IMR-90 (cell line): ENCODE data around the gene AZU1. TPM values are rescaled to one million over a fixed set of nuclear protein-coding genes. Genes with fewer than 3 reads are reported as not detected.

Experiments
- ATAC-seq: fragments of 200-7000 bp; cut with Tn5 transposase; 2 replicates; pipeline ENCODE4 v1.9.1; 2020; ENCODE audit warnings: low read depth, mild to moderate bottlenecking, moderate library complexity
- BruUV-seq: library from RNA; stranded (reverse); fragments of 400-500 nt; replicated peaks from 2 replicates; lab custom pipeline; 2021; lab: Mats Ljungman, UMichigan
- CTCF ChIA-PET: fragments of 300-600 bp; formaldehyde crosslinking; extraction: SDS; loops from one replicate; lab custom pipeline; 2021; ENCODE audit warnings: antibody characterized with exemption; lab: Yijun Ruan, JAX
- POLR2A ChIA-PET: fragments of 300-600 bp; sonication (Branson Sonifier 250); formaldehyde crosslinking; loops from one replicate; lab custom pipeline; 2022; ENCODE audit warnings: antibody characterized with exemption; ENCODE audit not compliant: unreplicated experiment; lab: Charles Lee
- DNase-seq: peaks from one replicate; pipeline ENCODE4 v3.0.0; 2013
- H2AFZ ChIP-seq: replicated peaks from 2 replicates; pipeline ENCODE3; 2013; ENCODE audit warnings: low read length, mild to moderate bottlenecking; ENCODE audit not compliant: poor library complexity
- H2AK5ac ChIP-seq: 2 replicates; pipeline ENCODE4 v1.6.1; 2013; ENCODE audit warnings: low read depth, low read length, inconsistent platforms
- H2AK9ac ChIP-seq: replicated peaks from 2 replicates; pipeline ENCODE3; 2013; ENCODE audit warnings: mild to moderate bottlenecking, low read depth, low read length, moderate library complexity; ENCODE audit not compliant: poor library complexity
- H2BK120ac ChIP-seq: 2 replicates; pipeline ENCODE4 v1.6.1; 2013; ENCODE audit warnings: low read depth, low read length, inconsistent platforms
- H2BK15ac ChIP-seq: 3 replicates; pipeline ENCODE4 v1.6.1; 2013; ENCODE audit warnings: low read depth, low read length, inconsistent platforms
- H2BK20ac ChIP-seq: 2 replicates; pipeline ENCODE4 v1.6.1; 2013; ENCODE audit warnings: low read depth, mild to moderate bottlenecking, inconsistent platforms, low read length, moderate library complexity
- H2BK5ac ChIP-seq: 2 replicates; pipeline ENCODE4 v1.6.1; 2013; ENCODE audit warnings: mild to moderate bottlenecking, low read depth, low read length, inconsistent platforms; ENCODE audit not compliant: poor library complexity, severe bottlenecking
- H3K14ac ChIP-seq: replicated peaks from 2 replicates; pipeline ENCODE4 v1.6.1; 2013; ENCODE audit warnings: low read depth, low read length, inconsistent platforms
- H3K18ac ChIP-seq: 2 replicates; pipeline ENCODE4 v1.6.1; 2013; ENCODE audit warnings: low read depth, low read length, control low read depth
- H3K23ac ChIP-seq: 2 replicates; pipeline ENCODE4 v1.6.1; 2013; ENCODE audit warnings: low read depth, low read length, inconsistent platforms
- H3K27ac ChIP-seq: 2 replicates; pipeline ENCODE4 v1.5.1; 2013; ENCODE audit warnings: mild to moderate bottlenecking, control low read depth, low read length; ENCODE audit not compliant: insufficient read depth
- H3K27me3 ChIP-seq: 2 replicates; pipeline ENCODE4 v1.6.1; 2013; ENCODE audit warnings: low read length; ENCODE audit not compliant: control insufficient read depth, insufficient read depth
- H3K36me3 ChIP-seq: 2 replicates; pipeline ENCODE4 v1.6.1; 2013; ENCODE audit warnings: low read length, mixed read lengths; ENCODE audit not compliant: control insufficient read depth, insufficient read depth
- H3K4ac ChIP-seq: 2 replicates; pipeline ENCODE4 v1.6.1; 2013; ENCODE audit warnings: low read depth, low read length, inconsistent platforms
- H3K4me1 ChIP-seq: 2 replicates; pipeline ENCODE4 v1.6.1; 2013; ENCODE audit warnings: low read length, mixed read lengths; ENCODE audit not compliant: control insufficient read depth, insufficient read depth
- H3K4me2 ChIP-seq: 2 replicates; pipeline ENCODE4 v1.6.1; 2013; ENCODE audit warnings: low read depth, mild to moderate bottlenecking, control low read depth, low read length, moderate library complexity
- H3K4me3 ChIP-seq: 2 replicates; pipeline ENCODE4 v1.5.1; 2013; ENCODE audit warnings: low read depth, mild to moderate bottlenecking, control low read depth, low read length, moderate library complexity; ENCODE audit not compliant: insufficient read depth
- H3K56ac ChIP-seq: 2 replicates; pipeline ENCODE4 v1.6.1; 2013; ENCODE audit warnings: low read length, inconsistent platforms; ENCODE audit not compliant: insufficient read depth; ENCODE audit errors: extremely low read depth
- H3K79me1 ChIP-seq, 2 experiments: 2 replicates each; pipeline ENCODE4 v1.6.1; 2013; ENCODE audit warnings: low read length in 2 of 2, inconsistent platforms in 1 of 2, low read depth in 1 of 2
- H3K9ac ChIP-seq: 2 replicates; pipeline ENCODE4 v1.6.1; 2013; ENCODE audit warnings: low read depth, low read length, control low read depth
- H3K9me1 ChIP-seq: 2 replicates; pipeline ENCODE4 v1.6.1; 2013; ENCODE audit warnings: low read length, inconsistent platforms; ENCODE audit not compliant: insufficient read depth
- H3K9me3 ChIP-seq: 2 replicates; pipeline ENCODE4 v1.6.1; 2013; ENCODE audit warnings: low read length; ENCODE audit not compliant: control insufficient read depth, insufficient read depth
- H4K20me1 ChIP-seq: 2 replicates; pipeline ENCODE4 v1.6.1; 2013; ENCODE audit warnings: low read length, inconsistent platforms; ENCODE audit not compliant: insufficient read depth
- H4K5ac ChIP-seq: 2 replicates; pipeline ENCODE4 v1.6.1; 2013; ENCODE audit warnings: mild to moderate bottlenecking, low read depth, low read length, control low read depth
- H4K8ac ChIP-seq, 2 experiments: 2 replicates each; pipeline ENCODE4 v1.6.1; 2013; ENCODE audit warnings: low read depth in 2 of 2, low read length in 2 of 2, control low read depth in 1 of 2, inconsistent platforms in 1 of 2
- H4K91ac ChIP-seq: 2 replicates; pipeline ENCODE4 v1.6.1; 2013; ENCODE audit warnings: low read depth, low read length, inconsistent platforms; ENCODE audit not compliant: insufficient read depth
- BHLHE40 ChIP-seq: fragments of 150-350 bp; IDR thresholded peaks from 2 replicates; pipeline ENCODE4 v1.6.1; 2016; ENCODE audit warnings: mild to moderate bottlenecking, low read depth, low read length
- CEBPB ChIP-seq: IDR thresholded peaks from 2 replicates; pipeline ENCODE4 v1.6.1; 2012; ENCODE audit warnings: low read depth, low read length, improper control_type of control experiment
- CHD1 ChIP-seq: IDR thresholded peaks from 2 replicates; pipeline ENCODE4 v1.6.1; 2012; ENCODE audit warnings: low read depth, low read length, improper control_type of control experiment
- CTCF ChIP-seq: conservative IDR thresholded peaks from 2 replicates; pipeline ENCODE4 v1.5.1; 2012; ENCODE audit warnings: mild to moderate bottlenecking, low read depth, low read length, improper control_type of control experiment
- ELK1 ChIP-seq: fragments of 150-350 bp; IDR thresholded peaks from 2 replicates; pipeline ENCODE4 v1.6.1; 2016; ENCODE audit warnings: low read depth, mild to moderate bottlenecking, low read length, moderate library complexity, borderline replicate concordance
- FOS ChIP-seq: fragments of 150-350 bp; IDR thresholded peaks from 2 replicates; pipeline ENCODE4 v1.6.1; 2016; ENCODE audit warnings: low read depth, low read length
- MAFK ChIP-seq: IDR thresholded peaks from 2 replicates; pipeline ENCODE4 v1.6.1; 2012; ENCODE audit warnings: low read depth, low read length, improper control_type of control experiment
- MAZ ChIP-seq: IDR thresholded peaks from 2 replicates; pipeline ENCODE4 v1.6.1; 2012; ENCODE audit warnings: low read depth, mild to moderate bottlenecking, low read length, improper control_type of control experiment, moderate library complexity, borderline replicate concordance
- MXI1 ChIP-seq: IDR thresholded peaks from 2 replicates; pipeline ENCODE4 v1.6.1; 2012; ENCODE audit warnings: low read depth, mild to moderate bottlenecking, low read length, moderate library complexity, borderline replicate concordance
- NFE2L2 ChIP-seq: fragments of 150-350 bp; IDR thresholded peaks from 2 replicates; pipeline ENCODE4 v1.6.1; 2016; ENCODE audit warnings: low read depth, mild to moderate bottlenecking, low read length
- POLR2A ChIP-seq: IDR thresholded peaks from 2 replicates; pipeline ENCODE4 v1.6.1; 2012; ENCODE audit warnings: mild to moderate bottlenecking, low read depth, low read length
- RAD21 ChIP-seq: IDR thresholded peaks from 2 replicates; pipeline ENCODE4 v1.6.1; 2012; ENCODE audit warnings: low read length, improper control_type of control experiment
- RCOR1 ChIP-seq: IDR thresholded peaks from 2 replicates; pipeline ENCODE4 v1.6.1; 2012; ENCODE audit warnings: mild to moderate bottlenecking, low read length, improper control_type of control experiment; ENCODE audit not compliant: insufficient replicate concordance
- RFX5 ChIP-seq: IDR thresholded peaks from 2 replicates; pipeline ENCODE4 v1.8.0; 2012; ENCODE audit warnings: low read depth, mild to moderate bottlenecking, low read length, moderate library complexity
- SMC3 ChIP-seq: fragments of 150-350 bp; IDR thresholded peaks from 2 replicates; pipeline ENCODE4 v1.6.1; 2016; ENCODE audit warnings: low read depth, mild to moderate bottlenecking, antibody characterized with exemption, low read length, moderate library complexity
- USF2 ChIP-seq: fragments of 150-350 bp; IDR thresholded peaks from 2 replicates; pipeline ENCODE4 v1.6.1; 2017; ENCODE audit warnings: mild to moderate bottlenecking, antibody characterized with exemption, low read length, low read depth
- WGBS, 2 experiments: methylation state at CpG; one replicate each; pipeline versions ENCODE4 v1.1.5 to v1.1.7; 2013; ENCODE audit warnings: missing lambda C conversion rate in 2 of 2; ENCODE audit not compliant: insufficient read length in 1 of 2; ENCODE audit errors: extremely low coverage in 2 of 2; 5-methylcytosine and 5-hydroxymethylcytosine counted together
- dilution Hi-C: fragments of 300-500 bp; cut with HindIII; formaldehyde crosslinking; loops from one replicate; pipeline ENCODE4 v1.14.3; 2018; ENCODE audit warnings: low sequenced_read_pairs; ENCODE audit not compliant: unreplicated experiment
- in situ Hi-C: fragments of 300-500 bp; cut with MboI; formaldehyde crosslinking; loops from 3 replicates; pipeline ENCODE4 v1.14.3; 2019; ENCODE audit warnings: low sequenced_read_pairs, inconsistent platforms, mixed read lengths
- intact Hi-C: fragments of 100-400 bp; cut with micrococcal nuclease; formaldehyde crosslinking; loops from 2 replicates; pipeline ENCODE4 v1.10.0; 2022
- polyA plus RNA-seq, 3 experiments: library from polyadenylated mRNA; depleted of rRNA; stranded (reverse); fragments of >200 nt; gene quantifications; 2 replicates each; pipeline ENCODE4 v1.2.3, GENCODE V29; 2012; ENCODE audit warnings: low replicate concordance in 1 of 3
- total RNA-seq: library from RNA; depleted of rRNA; stranded (reverse); fragments of >200 nt; gene quantifications from 2 replicates; pipeline ENCODE4 v1.2.3, GENCODE V29; 2012

The AZU1 gene
- total and polyA plus RNA-seq, 2 of the 4 experiments (the other 2 are of a cell fraction) = 0.12 TPM; not detected in 1

GRCh38 chr19:867301-867793 lies 39.7 kb downstream of the AZU1 start:
- no peaks in the 10 kb centered on the region; the same call in 1 of the 2 replicates for H3K9me1 ChIP-seq
- no peak overlapping the region for H2BK5ac ChIP-seq
- H3K23ac ChIP-seq = no peak overlapping the region
- dilution Hi-C loops = no loop called here
- H3K4ac ChIP-seq = no peak overlapping the region
- H2BK20ac ChIP-seq = no peak overlapping the region
- no peaks in the 10 kb centered on the region for H3K27me3 ChIP-seq
- no peak overlapping the region for H3K56ac ChIP-seq
- peaks cover 7 to 22% of the 10 kb centered on the region in 2 experiments; a peak in 2 of 4 replicates for H3K79me1 ChIP-seq
- H3K4me1 ChIP-seq = peaks cover 22% of the 10 kb centered on the region
- H3K27ac ChIP-seq = no peak overlapping the region
- H4K5ac ChIP-seq = no peak overlapping the region
- peak overlapping the region; percentile 72 for H2AK9ac ChIP-seq
- CTCF ChIA-PET = no interaction called here
- no peak for ATAC-seq
- no peak overlapping the region for H2BK120ac ChIP-seq
- H2BK15ac ChIP-seq = no peak overlapping the region
- in situ Hi-C loops = no loop called here
- H4K20me1 ChIP-seq = peaks cover 16% of the 10 kb centered on the region
- peaks cover 16% of the 10 kb centered on the region for H3K36me3 ChIP-seq
- intact Hi-C loops = loop anchor here (5.0 to 10.0 kb wide), 3 partner anchors 45 to 203 kb away; partner anchors contain the start of genes R3HDM4, RNF126 and WDR18
- H3K9ac ChIP-seq = no peak overlapping the region
- TF ChIP-seq NFE2L2 = no peak
- no peak for TF ChIP-seq RFX5
- TF ChIP-seq RCOR1 = no peak
- no peak for TF ChIP-seq FOS
- no peak for TF ChIP-seq MAZ
- TF ChIP-seq USF2 = no peak
- no peak for TF ChIP-seq ELK1
- no peak for TF ChIP-seq BHLHE40
- TF ChIP-seq CHD1 = no peak
- TF ChIP-seq MAFK = no peak
- TF ChIP-seq CEBPB = no peak
- no peak for TF ChIP-seq RAD21
- no peak for TF ChIP-seq SMC3
- TF ChIP-seq MXI1 = no peak
- no peak for TF ChIP-seq POLR2A
- TF ChIP-seq CTCF = no peak
- DNase-seq = no peak
- 91% methylated on average over 8 of the region's 16 CpGs; no CpG with 5 or more reads in 1 of the 2 experiments for WGBS, 2 experiments
- H3K14ac ChIP-seq = no peak overlapping the region
- peak overlapping the region in 1 of 2 experiments; percentile 39; a peak in 1 of 4 replicates for H4K8ac ChIP-seq
- no peak overlapping the region for H3K4me2 ChIP-seq
- no TSS peak for BruUV-seq
- peak overlapping the region; percentile 21; the same call in 1 of the 2 replicates for H2AK5ac ChIP-seq
- H4K91ac ChIP-seq = no peak overlapping the region
- no peak overlapping the region for H3K4me3 ChIP-seq
- H2AFZ ChIP-seq = no peak overlapping the region
- POLR2A ChIA-PET = no interaction called here
- H3K18ac ChIP-seq = no peak overlapping the region
- H3K9me3 ChIP-seq = no peaks in the 10 kb centered on the region
